ENCODE data around the gene TSPAN17.

TSPAN17 gene

DNA sequence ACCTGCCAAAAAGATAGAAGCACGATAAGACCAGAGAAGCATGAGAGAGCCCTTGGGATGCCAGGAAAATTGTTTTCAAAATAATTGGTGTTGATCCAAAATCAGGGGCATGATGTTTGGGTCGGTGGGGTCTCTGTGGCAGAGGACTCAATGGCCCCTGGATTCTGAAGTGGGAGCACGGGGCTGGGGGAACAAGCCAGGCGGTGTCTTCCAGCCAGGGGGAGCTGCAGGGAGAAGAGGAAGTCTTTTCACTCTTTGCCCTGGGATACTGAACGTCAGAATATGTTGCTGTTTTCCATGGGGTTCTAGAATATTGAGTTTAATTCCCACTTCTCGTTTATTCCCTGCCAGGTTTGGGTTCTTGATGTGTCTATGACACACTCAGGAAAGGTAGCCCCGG, 20.4 kb downstream of the TSPAN17 start:
- DNase-seq, result no peak
- TF ChIP-seq, protein P1, sequence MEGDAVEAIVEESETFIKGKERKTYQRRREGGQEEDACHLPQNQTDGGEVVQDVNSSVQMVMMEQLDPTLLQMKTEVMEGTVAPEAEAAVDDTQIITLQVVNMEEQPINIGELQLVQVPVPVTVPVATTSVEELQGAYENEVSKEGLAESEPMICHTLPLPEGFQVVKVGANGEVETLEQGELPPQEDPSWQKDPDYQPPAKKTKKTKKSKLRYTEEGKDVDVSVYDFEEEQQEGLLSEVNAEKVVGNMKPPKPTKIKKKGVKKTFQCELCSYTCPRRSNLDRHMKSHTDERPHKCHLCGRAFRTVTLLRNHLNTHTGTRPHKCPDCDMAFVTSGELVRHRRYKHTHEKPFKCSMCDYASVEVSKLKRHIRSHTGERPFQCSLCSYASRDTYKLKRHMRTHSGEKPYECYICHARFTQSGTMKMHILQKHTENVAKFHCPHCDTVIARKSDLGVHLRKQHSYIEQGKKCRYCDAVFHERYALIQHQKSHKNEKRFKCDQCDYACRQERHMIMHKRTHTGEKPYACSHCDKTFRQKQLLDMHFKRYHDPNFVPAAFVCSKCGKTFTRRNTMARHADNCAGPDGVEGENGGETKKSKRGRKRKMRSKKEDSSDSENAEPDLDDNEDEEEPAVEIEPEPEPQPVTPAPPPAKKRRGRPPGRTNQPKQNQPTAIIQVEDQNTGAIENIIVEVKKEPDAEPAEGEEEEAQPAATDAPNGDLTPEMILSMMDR (IDR thresholded peaks at IDR 0.05; ENCODE audit: low read depth, low read length), result no peak; the same call in 1 of the 2 replicates
- Histone ChIP-seq H3K36me3 (no peaks in the 10 kb centered on the region), H3K4me1 (no peaks in the 10 kb centered on the region), H3K9me3 (no peaks in the 10 kb centered on the region), H3K4me3 (ENCODE audit: low read depth, low read length) (no peak overlapping the region), H3K27me3 (no peaks in the 10 kb centered on the region)

DNA sequence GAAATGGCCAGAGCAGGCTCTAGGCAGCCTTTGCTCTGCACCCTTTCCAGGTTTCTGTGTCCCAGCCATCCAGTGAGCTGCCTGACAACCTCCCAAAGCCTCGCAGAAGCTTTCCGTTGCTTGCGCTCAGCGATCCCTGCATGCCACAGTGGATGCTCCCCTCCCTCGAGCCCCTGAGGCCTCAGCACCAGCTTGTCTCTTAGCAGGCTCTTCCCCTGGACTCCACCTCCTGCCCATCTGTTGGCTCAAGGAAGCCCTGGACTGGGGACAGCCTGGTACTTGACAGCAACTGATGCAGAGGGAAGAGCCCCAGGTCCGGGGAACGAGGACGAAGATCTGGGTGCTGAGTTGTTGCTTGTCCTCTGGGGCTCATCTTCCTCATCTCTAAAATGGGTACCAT, 23.2 kb downstream of the TSPAN17 start:
- TF ChIP-seq, protein P1 (IDR thresholded peaks at IDR 0.05; ENCODE audit: low read depth, low read length), result no peak
- Histone ChIP-seq H3K27me3 (no peaks in the 10 kb centered on the region), H3K4me1 (no peaks in the 10 kb centered on the region), H3K4me3 (ENCODE audit: low read depth, low read length) (no peak overlapping the region), H3K36me3 (no peaks in the 10 kb centered on the region), H3K9me3 (no peaks in the 10 kb centered on the region)
- no peak for DNase-seq

DNA sequence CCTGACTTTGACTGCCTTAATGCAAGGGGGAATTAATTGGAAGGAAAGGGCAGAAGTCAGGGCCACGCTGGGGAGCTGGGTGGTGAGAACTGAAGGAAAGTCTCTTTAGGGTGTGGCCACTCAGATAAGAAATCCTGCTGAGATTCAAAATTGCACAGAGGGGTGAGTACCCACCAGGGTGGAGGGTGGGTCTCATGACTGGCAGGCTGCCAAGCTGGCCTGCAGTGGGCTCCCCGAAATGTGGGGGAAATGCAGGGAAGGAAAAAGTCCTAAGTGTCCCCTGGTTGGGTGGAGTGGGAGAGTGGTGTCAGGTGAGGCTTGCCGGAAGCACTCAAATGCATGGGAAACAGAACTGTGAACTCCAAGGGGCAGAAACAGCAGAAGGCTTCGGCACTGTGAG, 24.1 kb downstream of the TSPAN17 start:
- TF ChIP-seq, protein P1 (IDR thresholded peaks at IDR 0.05; ENCODE audit: low read depth, low read length), result no peak
- Histone ChIP-seq H3K9me3 (no peaks in the 10 kb centered on the region), H3K36me3 (no peaks in the 10 kb centered on the region), H3K4me3 (ENCODE audit: low read depth, low read length) (no peak overlapping the region), H3K4me1 (peaks cover 2% of the 10 kb centered on the region), H3K27me3 (no peaks in the 10 kb centered on the region)
- DNase-seq, result no peak

DNA sequence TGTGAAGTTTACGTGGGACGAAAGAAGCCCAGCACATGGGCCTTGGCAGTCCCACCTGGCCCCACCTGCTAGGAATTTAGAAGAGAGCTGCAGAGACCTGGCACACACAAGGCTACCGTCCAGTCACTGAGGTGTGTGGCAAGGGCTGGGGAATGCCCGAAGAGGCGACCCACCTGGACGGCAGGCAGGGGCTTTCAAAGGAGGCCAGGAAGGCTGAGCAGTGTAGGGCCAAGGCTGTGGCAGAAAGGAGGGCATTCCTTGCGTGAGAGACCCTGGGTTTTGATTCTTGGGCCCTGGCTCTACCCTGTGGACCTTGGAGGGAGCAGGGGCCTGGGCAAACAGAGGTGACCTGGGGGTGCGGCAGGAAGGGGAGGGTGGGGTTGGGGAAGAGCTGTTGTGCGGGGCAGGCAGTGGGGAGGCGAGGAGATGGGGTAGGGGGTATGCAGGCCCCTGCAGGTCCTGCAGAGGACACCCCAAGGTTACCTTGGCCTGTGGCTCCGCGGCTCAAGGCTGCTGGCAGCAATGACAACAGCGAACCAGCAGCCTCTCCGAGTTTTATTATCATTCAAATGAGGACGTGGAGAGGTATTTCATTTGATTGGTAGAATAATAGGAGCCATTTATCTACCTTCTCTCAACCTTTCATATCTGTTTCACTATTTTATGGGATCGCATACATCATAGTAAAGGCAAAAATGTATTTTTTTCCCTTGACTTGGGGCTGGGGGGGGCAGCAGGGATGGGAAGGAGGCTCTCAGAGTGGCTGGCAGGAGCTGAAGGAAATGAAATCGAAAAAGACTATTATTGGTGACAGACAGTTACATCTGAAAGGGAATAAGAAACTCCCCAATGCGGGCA, 24.8 kb downstream of the TSPAN17 start:
- peaks cover 9% of the 10 kb centered on the region for H3K4me1 ChIP-seq
- TF ChIP-seq, protein P1 (IDR thresholded peaks at IDR 0.05; ENCODE audit: low read depth, low read length), result no peak
- no peaks in the 10 kb centered on the region for H3K27me3 ChIP-seq
- no peaks in the 10 kb centered on the region for H3K9me3 ChIP-seq
- H3K4me3 ChIP-seq (ENCODE audit: low read depth, low read length), result no peak overlapping the region
- no peaks in the 10 kb centered on the region for H3K36me3 ChIP-seq
- DNase-seq, result no peak

DNA sequence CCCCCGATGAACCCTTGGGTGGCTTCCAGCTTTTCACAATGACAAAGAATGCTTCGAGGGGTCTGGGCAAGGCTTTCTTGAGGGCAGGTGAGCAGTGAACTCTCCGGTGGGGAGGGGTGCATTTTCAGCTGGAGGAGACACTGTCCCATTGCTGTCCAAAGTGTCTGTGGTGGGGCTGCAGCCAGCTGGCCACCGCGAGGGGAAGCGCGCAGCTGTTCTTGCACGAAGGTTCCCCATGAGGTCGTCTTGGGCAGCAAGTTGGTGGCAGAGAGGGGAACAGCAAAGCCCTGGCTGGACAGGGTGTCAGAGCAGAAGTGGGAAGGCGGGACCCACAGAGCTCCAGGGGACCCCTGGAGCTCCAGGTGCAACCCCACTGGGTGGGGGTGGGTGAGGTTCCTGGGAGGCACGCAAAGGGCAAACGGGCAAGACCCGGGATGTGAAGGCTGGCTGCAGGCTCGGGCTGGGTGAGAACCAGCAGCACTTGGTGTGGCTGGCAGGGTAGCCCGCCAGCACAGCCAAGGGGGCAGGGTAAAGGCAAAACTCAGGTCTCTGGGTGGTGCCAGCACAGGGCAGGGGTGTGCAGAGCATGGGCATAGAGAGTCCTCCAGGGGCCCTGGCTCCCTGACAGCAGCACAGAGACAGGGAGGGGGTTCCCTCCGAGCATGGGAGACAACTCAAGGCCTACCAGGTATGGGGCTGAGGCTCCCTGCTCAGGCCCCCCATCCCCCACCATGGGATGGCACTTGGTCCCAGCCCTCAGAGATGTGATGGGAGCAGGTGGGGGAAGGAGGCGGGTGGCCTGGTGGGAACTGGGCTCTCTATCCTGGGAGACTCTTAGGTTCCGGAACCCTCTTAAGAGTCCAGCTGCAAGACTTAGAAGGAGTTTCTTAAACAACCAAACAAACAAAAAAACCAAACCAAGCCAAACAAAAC, 26.6 kb downstream of the TSPAN17 start:
- DNase-seq, result no peak
- no peaks in the 10 kb centered on the region for H3K36me3 ChIP-seq
- TF ChIP-seq, protein P1 (IDR thresholded peaks at IDR 0.05; ENCODE audit: low read depth, low read length), result no peak
- no peaks in the 10 kb centered on the region for H3K27me3 ChIP-seq
- no peak overlapping the region for H3K4me3 ChIP-seq (ENCODE audit: low read depth, low read length)
- H3K4me1 ChIP-seq, result peaks cover 12% of the 10 kb centered on the region
- H3K9me3 ChIP-seq, result no peaks in the 10 kb centered on the region

Data from BE2C (cell line).